Upper lobe of left lung (tissue), 4 donors: ENCODE measurements around the gene SMC1B.

Experiments
- POLR2A ChIP-seq, 4 donors: fragments of 450-650 bp; IDR thresholded peaks; one replicate each; pipeline ENCODE4 v1.5.1; 2016 to 2017; ENCODE audit warnings: antibody characterized with exemption in 4 of 4, mild to moderate bottlenecking in 2 of 4
- POLR2AphosphoS5 ChIP-seq, 2 donors: sonication (generic); formaldehyde crosslinking; IDR thresholded peaks; one replicate each; pipeline ENCODE4 v1.5.1; 2017; ENCODE audit warnings: antibody characterized with exemption in 2 of 2
- TF ChIP-seq, protein P1 (sequence below), 6 experiments: fragments of 450-650 bp in 4 of 6; fragments of 200-600 bp in 2 of 6; sonication (generic) in 2 of 6; IDR thresholded peaks; one replicate each; pipeline ENCODE4 v1.5.1; 2016 to 2019; ENCODE audit warnings: antibody characterized with exemption in 6 of 6

GRCh38 chr22:45338795-45339194, 74.6 kb downstream of the SMC1B start:
- no peak for TF ChIP-seq POLR2AphosphoS5 (IDR thresholded peaks at IDR 0.05)
- TF ChIP-seq, protein P1, sequence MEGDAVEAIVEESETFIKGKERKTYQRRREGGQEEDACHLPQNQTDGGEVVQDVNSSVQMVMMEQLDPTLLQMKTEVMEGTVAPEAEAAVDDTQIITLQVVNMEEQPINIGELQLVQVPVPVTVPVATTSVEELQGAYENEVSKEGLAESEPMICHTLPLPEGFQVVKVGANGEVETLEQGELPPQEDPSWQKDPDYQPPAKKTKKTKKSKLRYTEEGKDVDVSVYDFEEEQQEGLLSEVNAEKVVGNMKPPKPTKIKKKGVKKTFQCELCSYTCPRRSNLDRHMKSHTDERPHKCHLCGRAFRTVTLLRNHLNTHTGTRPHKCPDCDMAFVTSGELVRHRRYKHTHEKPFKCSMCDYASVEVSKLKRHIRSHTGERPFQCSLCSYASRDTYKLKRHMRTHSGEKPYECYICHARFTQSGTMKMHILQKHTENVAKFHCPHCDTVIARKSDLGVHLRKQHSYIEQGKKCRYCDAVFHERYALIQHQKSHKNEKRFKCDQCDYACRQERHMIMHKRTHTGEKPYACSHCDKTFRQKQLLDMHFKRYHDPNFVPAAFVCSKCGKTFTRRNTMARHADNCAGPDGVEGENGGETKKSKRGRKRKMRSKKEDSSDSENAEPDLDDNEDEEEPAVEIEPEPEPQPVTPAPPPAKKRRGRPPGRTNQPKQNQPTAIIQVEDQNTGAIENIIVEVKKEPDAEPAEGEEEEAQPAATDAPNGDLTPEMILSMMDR (IDR thresholded peaks at IDR 0.05), result no peak
- TF ChIP-seq POLR2A (IDR thresholded peaks at IDR 0.05), result no peak
